ENCODE data around the gene ALCAM.
A peak's percentile ranks its signal among the peaks of the same experiment; 100 is the strongest.

ALCAM gene

DNA sequence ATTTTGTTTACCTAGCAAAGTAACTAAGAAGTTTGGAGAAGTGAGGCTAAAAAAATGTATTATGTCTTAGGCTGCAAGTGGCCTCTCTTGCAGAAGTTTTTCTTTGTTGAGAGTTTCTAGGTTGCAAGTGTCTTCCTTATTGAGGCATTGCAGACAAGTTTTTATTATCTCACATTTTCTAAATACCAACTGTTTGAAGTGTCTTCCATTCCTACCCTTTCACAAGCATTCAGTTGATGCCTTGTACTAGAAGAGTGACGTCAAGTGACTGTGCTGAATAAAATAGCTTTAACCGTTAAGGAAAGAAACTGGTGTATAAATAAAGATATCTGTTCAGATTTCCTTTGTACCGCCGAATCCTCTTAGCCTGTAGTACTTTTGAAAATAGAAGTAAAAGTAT is 123.3 kb downstream of the ALCAM start:
- peak; percentile 11 for DNase-seq (ENCODE audit: low spot score)

DNA sequence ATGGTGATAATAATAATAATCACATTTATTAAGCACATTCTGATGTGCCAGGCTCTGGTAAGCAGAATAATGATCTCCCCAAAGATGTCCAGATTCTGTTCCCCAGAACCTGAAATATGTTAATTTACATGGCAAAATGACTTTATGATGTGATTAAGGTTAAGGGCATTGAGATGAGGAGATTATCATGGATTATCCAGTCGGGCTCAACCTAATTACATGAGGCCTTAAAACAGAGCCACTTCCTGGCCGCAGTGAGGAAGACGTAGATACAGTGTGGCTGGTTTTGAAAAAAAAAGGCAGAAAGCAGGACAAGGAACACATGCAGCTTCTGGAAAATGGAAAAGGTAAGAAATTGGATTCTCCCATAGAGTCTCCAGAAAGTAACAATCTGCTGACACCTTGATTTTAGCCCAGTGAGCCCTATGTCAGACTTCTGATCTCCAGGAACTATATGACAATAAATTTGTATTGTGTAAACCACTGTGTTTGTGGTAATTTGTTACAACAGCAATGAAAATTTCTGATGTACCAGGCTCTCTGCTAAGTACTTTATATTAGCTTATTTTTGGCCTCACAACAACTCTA is 126.7 kb downstream of the ALCAM start:
- no peak for DNase-seq (ENCODE audit: low spot score)

- DNase-seq (ENCODE audit: low spot score): peak; percentile 46
Measured at GRCh38 chr3:105495021-105495420, 128.3 kb downstream of the ALCAM start.

DNA sequence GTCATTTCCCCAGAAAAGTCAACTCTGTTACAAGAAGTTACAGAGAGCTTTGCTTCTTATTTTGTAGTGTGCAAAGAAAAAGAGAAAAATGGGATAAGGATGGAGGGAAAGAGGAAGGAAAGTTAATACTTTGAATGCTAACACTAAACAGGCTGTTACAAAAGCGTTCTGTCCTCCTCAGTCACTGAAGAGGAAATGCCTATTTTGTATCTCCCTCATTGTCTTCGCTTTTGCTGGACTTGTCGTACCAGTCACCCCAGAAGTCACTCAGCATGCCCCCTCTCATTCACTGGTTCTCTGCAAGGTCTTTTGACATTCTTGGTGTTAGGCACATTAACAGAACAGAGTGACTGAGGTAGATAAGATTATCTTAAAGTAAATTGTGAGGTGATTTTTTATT is 129.6 kb downstream of the ALCAM start:
- DNase-seq (ENCODE audit: low spot score): no peak

- DNase-seq (ENCODE audit: low spot score): no peak
Measured at GRCh38 chr3:105497386-105497785, 130.7 kb downstream of the ALCAM start.

- no peak for DNase-seq (ENCODE audit: low spot score)
Measured at GRCh38 chr3:105499961-105500360, 133.3 kb downstream of the ALCAM start.

- no peak for DNase-seq (ENCODE audit: low spot score)
Measured at GRCh38 chr3:105502333-105502732, 135.6 kb downstream of the ALCAM start.

- no peak for DNase-seq (ENCODE audit: low spot score)
Measured at GRCh38 chr3:105503191-105503593, 136.5 kb downstream of the ALCAM start.

DNA sequence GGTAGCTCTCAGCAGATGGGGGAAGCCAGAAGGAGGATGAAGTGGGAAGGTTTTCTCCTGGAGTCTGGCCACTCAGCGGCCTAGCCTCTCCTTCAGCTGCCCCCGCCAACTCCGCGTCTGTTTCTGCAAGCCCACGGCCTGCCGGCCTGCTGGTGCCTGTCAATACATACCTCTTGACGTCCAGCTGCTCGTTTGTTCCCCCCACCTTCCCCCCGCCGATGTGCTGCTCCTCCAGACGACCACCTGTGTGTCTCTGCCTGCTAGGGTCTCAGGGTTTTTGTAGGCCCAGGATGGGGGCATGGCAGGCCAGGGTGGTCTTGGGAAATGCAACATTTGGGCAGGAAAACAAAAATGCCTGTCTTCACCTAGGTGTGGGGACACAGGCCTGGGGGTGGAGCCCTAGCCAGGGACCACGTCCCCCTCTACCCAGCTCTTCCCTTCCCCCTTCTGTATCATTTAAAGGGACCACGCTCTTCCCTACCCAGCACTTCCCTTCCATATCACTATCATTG is 137.8 kb downstream of the ALCAM start:
- no peak for DNase-seq (ENCODE audit: low spot score)

GRCh38 chr3:105505170-105505569 is 138.5 kb downstream of the ALCAM start:
- DNase-seq (ENCODE audit: low spot score): no peak

GRCh38 chr3:105511031-105511430 is 144.3 kb downstream of the ALCAM start:
- no peak for DNase-seq (ENCODE audit: low spot score)

GRCh38 chr3:105512061-105512460 is 145.4 kb downstream of the ALCAM start:
- DNase-seq (ENCODE audit: low spot score): no peak

DNA sequence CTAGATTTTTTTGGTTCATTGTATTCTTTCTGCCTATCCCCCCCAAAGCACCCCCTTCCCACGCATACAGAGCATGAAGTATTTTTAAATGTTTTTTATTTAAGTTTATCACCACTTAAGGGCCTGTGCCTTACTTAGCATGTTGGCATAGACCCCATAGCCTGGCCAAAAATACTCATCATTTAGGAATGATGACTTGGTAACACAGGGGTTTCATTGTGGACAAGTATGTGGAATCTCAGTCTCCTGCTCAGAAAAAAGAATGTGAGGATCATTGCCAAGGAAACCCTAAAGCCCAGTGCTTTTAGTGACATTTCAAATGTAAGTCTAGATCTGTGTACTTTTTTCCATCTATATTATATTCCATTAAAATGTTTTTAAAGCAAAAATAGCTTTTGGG is 146.3 kb downstream of the ALCAM start:
- peak; percentile 55 for DNase-seq (ENCODE audit: low spot score)

DNA sequence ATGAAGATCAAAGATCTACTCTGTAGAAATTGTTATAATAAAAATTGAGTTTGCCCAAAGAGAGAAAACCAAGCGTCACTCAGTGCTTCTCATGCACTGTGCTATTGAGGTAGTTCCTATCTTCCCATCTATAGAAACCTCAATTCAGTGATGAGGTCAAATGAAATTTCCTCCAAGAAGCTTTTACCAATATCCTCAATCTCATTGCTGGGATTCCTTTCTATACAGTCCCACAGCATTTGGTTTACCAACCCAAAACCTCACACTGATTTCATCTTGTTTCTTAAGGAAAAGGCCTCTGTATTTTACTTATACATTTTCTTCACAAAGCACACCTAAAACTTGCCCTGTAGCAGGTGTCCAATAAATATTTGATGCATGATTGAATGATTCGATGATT is 147.2 kb downstream of the ALCAM start:
- DNase-seq (ENCODE audit: low spot score): no peak

GRCh38 chr3:105515372-105515771 is 148.7 kb downstream of the ALCAM start:
- no peak for DNase-seq (ENCODE audit: low spot score)

GRCh38 chr3:105516972-105517371 is 150.3 kb downstream of the ALCAM start:
- no peak for DNase-seq (ENCODE audit: low spot score)

DNA sequence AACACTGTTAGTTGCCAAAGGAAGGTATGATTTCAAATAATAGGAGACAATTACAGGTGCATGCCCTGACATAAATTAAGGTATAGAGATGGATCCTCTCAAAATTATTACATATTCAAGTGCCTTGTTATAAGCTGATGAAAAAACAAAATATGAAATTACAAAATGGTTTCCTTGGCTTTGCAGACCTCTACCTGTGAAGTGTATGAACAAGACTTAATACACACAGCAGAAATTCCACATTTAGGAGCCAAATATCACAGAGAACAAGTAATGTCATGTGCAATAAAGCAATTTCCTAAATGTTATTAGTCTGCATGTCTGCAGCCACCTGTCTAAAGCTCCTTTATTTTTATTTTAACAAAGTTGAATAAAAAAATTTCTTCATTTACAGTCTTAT is 151.5 kb downstream of the ALCAM start:
- DNase-seq (ENCODE audit: low spot score): no peak

DNA sequence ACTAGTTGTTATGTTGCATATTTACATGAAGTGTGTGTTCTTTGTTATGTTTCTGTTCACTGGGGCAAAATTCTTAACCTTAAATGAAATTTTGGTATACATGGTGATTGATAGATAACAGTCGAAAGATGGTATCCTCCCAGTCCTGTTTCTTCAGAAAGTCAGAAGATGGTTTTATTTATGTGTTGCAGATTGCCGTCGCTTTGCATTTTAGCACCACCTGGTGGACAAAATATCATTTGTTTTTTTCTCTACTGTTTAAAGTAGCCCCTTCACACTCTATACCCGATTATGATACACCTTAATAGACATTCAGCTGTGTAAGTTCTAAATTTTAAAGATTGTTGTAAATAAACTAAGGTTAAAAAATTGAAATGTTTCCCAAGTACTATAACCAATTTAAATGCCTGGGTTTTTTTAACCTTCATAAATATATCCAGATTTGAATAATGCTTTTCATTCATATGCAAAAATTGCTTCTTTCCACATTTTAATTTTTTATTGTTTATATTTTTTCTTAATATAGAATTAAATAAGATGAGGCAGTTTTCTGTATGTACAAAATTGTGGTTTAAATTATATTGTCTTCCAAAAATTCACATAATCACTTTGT is 152.2 kb downstream of the ALCAM start:
- peak; percentile 44 for DNase-seq (ENCODE audit: low spot score)

DNA sequence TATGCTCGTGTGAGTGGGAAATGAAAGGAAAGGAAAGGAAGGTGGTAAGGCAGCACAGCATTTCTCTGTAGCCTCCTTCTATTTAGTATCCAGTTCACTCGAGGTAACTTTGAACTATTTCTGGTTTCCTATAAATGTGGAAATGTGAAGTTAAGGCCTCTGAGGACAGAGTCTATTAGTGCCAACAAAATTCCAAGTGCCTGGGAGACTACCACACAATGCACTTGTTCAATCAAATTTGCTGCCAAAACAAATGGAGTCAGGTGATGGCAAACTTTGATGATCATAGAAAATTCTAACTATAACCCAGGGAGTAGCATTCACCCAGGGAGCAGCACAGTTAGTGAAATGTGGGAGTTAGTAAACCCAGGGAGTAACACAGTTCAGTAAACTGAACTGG is 155.1 kb downstream of the ALCAM start:
- DNase-seq (ENCODE audit: low spot score): no peak

- no peak for DNase-seq (ENCODE audit: low spot score)
Measured at GRCh38 chr3:105523501-105523900, 156.8 kb downstream of the ALCAM start.

- DNase-seq (ENCODE audit: low spot score): no peak
Measured at GRCh38 chr3:105525531-105525930, 158.8 kb downstream of the ALCAM start.

DNA sequence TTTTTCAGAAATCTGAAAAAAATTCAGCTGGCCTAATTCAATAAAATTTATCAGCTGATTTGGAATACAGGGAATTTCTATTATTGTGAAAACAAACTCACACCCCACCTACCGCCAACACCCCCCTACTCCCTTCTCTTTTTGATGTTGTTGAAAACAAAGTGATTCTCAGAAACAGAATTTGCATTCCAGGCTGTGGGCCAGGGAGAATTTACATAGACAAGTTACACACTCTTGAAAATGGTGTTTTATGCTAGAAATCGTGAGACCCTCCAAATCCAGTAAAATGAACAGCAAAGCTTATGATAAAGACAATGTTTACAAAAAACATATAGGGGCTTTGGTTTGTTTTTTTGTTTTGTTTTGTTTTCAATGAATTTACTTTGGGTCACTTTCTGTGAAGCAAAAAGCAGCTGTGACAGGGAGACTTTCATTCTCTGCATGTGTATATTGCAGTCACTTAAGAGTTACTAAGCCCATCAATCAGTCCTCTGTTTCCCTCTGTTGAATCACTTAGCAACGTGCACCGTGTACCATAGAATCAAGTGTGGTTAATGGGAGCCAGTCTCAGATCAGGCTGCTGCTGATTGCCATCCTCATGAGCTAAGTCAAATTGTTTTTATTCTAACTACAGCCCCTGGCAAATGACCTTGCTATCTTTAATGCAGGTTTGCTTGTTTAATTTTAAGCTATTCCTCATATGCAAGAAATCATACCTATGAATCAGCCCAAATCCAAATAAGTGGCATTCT is 159.8 kb downstream of the ALCAM start:
- no peak for DNase-seq (ENCODE audit: low spot score)

- no peak for DNase-seq (ENCODE audit: low spot score)
Measured at GRCh38 chr3:105527535-105527934, 160.8 kb downstream of the ALCAM start.

Measured in AG20443 (cell line).